ENCODE measurements around the gene METRN. TPM values are rescaled to one million over a fixed set of nuclear protein-coding genes. Genes with fewer than 3 reads are reported as not detected.

METRN gene
- polyA plus RNA-seq, 1 experiment: 33.7 TPM

DNA sequence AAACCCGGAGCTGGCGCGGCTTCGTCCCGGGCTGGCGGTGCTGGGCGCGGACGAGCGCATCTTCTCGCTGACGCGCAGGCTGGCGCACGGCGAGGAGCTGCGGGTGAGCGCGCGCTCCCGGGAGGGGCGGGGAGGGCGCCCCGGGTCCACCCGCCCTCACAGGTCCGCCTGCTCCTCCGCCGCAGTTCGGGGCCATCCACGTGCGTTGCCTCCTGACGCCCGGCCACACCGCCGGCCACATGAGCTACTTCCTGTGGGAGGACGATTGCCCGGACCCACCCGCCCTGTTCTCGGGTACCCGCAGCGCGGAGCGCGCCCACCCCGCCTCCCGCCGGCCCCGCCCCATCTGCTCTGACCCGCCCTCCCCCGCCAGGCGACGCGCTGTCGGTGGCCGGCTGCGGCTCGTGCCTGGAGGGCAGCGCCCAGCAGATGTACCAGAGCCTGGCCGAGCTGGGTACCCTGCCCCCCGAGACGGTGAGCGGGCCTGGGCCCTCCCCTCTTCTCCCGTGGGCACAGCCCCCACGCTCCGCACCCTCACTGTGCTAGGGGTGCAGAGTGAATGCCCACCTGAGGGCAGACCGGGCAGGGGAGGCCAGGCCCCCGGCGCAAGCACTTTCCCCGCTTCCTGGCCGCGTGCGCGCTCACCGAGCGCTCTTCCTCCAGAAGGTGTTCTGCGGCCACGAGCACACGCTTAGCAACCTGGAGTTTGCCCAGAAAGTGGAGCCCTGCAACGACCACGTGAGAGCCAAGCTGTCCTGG is 13.4 kb downstream of the METRN start:
- peak overlapping the region; percentile 66 for H3K4me3 ChIP-seq (ENCODE audit: low read depth, low read length)
- TF ChIP-seq, protein P1, sequence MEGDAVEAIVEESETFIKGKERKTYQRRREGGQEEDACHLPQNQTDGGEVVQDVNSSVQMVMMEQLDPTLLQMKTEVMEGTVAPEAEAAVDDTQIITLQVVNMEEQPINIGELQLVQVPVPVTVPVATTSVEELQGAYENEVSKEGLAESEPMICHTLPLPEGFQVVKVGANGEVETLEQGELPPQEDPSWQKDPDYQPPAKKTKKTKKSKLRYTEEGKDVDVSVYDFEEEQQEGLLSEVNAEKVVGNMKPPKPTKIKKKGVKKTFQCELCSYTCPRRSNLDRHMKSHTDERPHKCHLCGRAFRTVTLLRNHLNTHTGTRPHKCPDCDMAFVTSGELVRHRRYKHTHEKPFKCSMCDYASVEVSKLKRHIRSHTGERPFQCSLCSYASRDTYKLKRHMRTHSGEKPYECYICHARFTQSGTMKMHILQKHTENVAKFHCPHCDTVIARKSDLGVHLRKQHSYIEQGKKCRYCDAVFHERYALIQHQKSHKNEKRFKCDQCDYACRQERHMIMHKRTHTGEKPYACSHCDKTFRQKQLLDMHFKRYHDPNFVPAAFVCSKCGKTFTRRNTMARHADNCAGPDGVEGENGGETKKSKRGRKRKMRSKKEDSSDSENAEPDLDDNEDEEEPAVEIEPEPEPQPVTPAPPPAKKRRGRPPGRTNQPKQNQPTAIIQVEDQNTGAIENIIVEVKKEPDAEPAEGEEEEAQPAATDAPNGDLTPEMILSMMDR (IDR thresholded peaks at IDR 0.05; ENCODE audit: insufficient read depth, low read depth, low read length): no peak
- H3K27me3 ChIP-seq (ENCODE audit: control insufficient read depth, insufficient read depth, low read length): no peaks in the 10 kb centered on the region
- POLR2A ChIA-PET: interaction anchor here (1.0 kb wide), 1 partner anchor 13 kb away, joined by 3 read pairs; the partner anchor contains the start of gene METRN
- CTCF ChIA-PET: interaction anchor here (1.5 to 2.8 kb wide), 2 partner anchors 16 to 60 kb away, joined by 3 to 14 read pairs; partner anchors contain the start of gene RPUSD1
- no peak for DNase-seq (ENCODE audit: low read depth)
- peaks cover 11% of the 10 kb centered on the region for H3K36me3 ChIP-seq (ENCODE audit: control insufficient read depth, insufficient read depth, low read length)

DNA sequence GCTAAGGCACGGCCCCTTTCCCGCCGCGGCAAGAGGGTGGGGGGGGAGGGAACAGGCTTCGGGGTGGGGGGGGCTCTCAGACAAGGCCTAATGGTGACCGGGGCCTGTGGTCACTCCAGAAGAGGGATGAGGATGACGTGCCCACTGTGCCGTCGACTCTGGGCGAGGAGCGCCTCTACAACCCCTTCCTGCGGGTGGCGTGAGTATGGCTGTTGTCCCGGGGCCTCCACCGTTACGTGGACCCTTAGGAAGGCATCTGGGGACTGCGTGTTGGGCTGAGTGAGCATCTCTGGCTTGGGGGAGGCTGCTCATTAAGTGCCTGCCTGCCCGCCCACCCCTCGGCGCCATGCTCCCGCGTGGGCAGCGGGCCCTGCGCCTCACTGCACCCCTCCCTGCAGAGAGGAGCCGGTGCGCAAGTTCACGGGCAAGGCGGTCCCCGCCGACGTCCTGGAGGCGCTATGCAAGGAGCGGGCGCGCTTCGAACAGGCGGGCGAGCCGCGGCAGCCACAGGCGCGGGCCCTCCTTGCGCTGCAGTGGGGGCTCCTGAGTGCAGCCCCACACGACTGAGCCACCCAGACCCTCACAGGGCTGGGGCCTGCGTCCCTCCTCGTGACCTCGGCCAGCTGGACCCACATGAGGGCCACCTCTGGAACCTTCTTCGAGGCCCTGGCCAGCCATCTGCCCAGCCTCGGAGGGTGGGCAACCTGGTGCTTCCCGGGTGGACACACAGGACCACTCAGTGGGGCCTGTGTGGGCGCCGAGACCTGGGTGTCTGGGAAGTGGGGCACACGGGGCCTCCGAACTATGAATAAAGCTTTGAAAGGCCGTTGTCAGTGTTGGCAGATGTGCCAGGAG is 14.2 kb downstream of the METRN start:
- no peaks in the 10 kb centered on the region for H3K27me3 ChIP-seq (ENCODE audit: control insufficient read depth, insufficient read depth, low read length)
- no peak for DNase-seq (ENCODE audit: low read depth)
- ChIA-PET POLR2A (interaction anchor here (1.0 kb wide), 1 partner anchor 14 kb away, joined by 3 read pairs; the partner anchor contains the start of gene METRN), CTCF (interaction anchor here (1.1 to 2.8 kb wide), 3 partner anchors 10 to 17 kb away, joined by 3 to 14 read pairs (median 3); partner anchors contain the start of gene CIAO3)
- TF ChIP-seq, protein P1 (IDR thresholded peaks at IDR 0.05; ENCODE audit: insufficient read depth, low read depth, low read length): no peak
- H3K4me3 ChIP-seq (ENCODE audit: low read depth, low read length): peak overlapping the region; percentile 66
- peaks cover 15% of the 10 kb centered on the region for H3K36me3 ChIP-seq (ENCODE audit: control insufficient read depth, insufficient read depth, low read length)

GRCh38 chr16:729768-730665 is 15.1 kb downstream of the METRN start:
- Histone ChIP-seq H3K4me3 (ENCODE audit: low read depth, low read length) (no peak overlapping the region), H3K36me3 (ENCODE audit: control insufficient read depth, insufficient read depth, low read length) (peaks cover 18% of the 10 kb centered on the region), H3K27me3 (ENCODE audit: control insufficient read depth, insufficient read depth, low read length) (no peaks in the 10 kb centered on the region)
- TF ChIP-seq, protein P1 (IDR thresholded peaks at IDR 0.05; ENCODE audit: insufficient read depth, low read depth, low read length): no peak
- CTCF ChIA-PET: interaction anchor here (1.1 to 2.8 kb wide), 5 partner anchors 9 to 18 kb away, joined by 3 to 14 read pairs (median 5); partner anchors contain the start of genes ANTKMT and CIAO3
- no peak for DNase-seq (ENCODE audit: low read depth)
- POLR2A ChIA-PET: no interaction called here

DNA sequence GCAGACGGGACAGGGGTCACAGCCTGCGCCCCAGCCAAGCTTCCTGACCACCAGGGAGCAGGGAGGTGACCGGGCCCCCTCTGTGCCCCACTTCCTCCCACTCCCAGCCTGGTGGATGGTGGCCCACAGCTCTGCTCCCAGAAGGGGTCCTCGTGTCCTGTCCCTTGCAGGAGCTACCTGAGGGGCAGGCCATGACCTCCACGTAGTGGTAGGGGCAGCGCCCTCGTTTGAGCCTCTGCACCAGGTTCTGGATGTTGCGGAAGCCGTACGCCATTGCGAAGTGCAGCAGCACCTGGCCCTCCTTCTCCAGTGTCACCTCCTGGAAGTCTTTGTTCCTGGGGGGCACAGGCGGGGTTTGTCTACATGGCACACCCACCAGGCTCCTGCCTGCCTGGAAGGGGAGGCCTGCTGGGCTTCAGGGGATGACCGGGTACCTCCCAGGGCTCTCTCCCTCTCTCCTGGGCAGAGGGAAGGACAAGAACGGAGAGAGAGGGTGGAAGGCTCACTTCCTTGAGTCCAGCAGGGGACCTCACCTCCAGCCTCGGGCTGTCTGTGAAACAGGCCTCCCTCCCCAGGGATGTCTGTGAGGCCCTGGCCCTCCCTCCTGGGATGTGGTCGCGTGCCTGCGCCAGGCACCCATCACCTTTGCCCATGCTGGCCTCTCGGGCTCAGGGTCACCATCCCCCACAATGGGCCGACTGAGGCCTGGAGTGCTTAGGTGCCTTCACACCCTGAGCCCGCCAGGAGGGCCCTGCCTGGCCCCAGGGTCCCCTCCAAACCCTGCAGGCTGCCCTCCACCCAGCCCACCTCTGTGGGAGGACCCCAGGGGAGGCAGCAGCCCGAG is 16.0 kb downstream of the METRN start:
- Histone ChIP-seq H3K4me3 (ENCODE audit: low read depth, low read length) (no peak overlapping the region), H3K36me3 (ENCODE audit: control insufficient read depth, insufficient read depth, low read length) (peaks cover 20% of the 10 kb centered on the region), H3K27me3 (ENCODE audit: control insufficient read depth, insufficient read depth, low read length) (no peaks in the 10 kb centered on the region)
- POLR2A ChIA-PET: no interaction called here
- DNase-seq (ENCODE audit: low read depth): no peak
- CTCF ChIA-PET: interaction anchor here (1.0 to 1.4 kb wide), 4 partner anchors 10 to 19 kb away, joined by 3 to 7 read pairs (median 4); partner anchors contain the start of genes ANTKMT and CIAO3
- TF ChIP-seq, protein P1 (IDR thresholded peaks at IDR 0.05; ENCODE audit: insufficient read depth, low read depth, low read length): no peak

Data from BJ (cell line).